NAMALWA (cell line): Measurements from ENCODE around the gene MYL4.
"Not testable (repeated sequence)": the region's sequence is repeated elsewhere in the genome, so short reads cannot be mapped to it uniquely, and the experiment has no call there.

Experiments
- DNase-seq: peaks from one replicate; pipeline ENCODE4 v3.0.0-alpha.2; 2015; ENCODE audit warnings: low spot score

The MYL4 gene

GRCh38 chr17:47193931-47194511, 15.1 kb upstream of the MYL4 start:
- DNase-seq = no peak

- DNase-seq = no peak
These were observed 11.3 kb upstream of the MYL4 start for GRCh38 chr17:47197821-47198220.

- peak; percentile 78 for DNase-seq
These were observed 9.4 kb upstream of the MYL4 start for GRCh38 chr17:47199627-47200324.

- no peak for DNase-seq
These were observed 8.9 kb upstream of the MYL4 start for GRCh38 chr17:47200325-47200664.

- no peak for DNase-seq
These were observed 8.0 kb upstream of the MYL4 start for GRCh38 chr17:47201166-47201565.

GRCh38 chr17:47203984-47204721, 5.0 kb upstream of the MYL4 start:
- peak; percentile 77 for DNase-seq

GRCh38 chr17:47204722-47205418, 4.3 kb upstream of the MYL4 start:
- peak; percentile 93 for DNase-seq

- peak; percentile 94 for DNase-seq
These were observed 3.7 kb upstream of the MYL4 start for GRCh38 chr17:47205419-47205963.

- peak; percentile 28 for DNase-seq
These were observed 1.7 kb upstream of the MYL4 start for GRCh38 chr17:47207143-47208067.

GRCh38 chr17:47209499-47209898, 351 bp downstream of the MYL4 start:
- DNase-seq = no peak

- no peak for DNase-seq
These were observed 957 bp downstream of the MYL4 start for GRCh38 chr17:47210105-47210504.

- DNase-seq = no peak
These were observed 1.6 kb downstream of the MYL4 start for GRCh38 chr17:47210779-47211178.

- no peak for DNase-seq
These were observed 3.3 kb downstream of the MYL4 start for GRCh38 chr17:47212458-47212857.

- no peak for DNase-seq
These were observed 4.4 kb downstream of the MYL4 start for GRCh38 chr17:47213540-47213939.

GRCh38 chr17:47214931-47215330, 5.8 kb downstream of the MYL4 start:
- no peak for DNase-seq

GRCh38 chr17:47216821-47217220, 7.7 kb downstream of the MYL4 start:
- not testable (repeated sequence) for DNase-seq

GRCh38 chr17:47217279-47217678, 8.1 kb downstream of the MYL4 start:
- not testable (repeated sequence) for DNase-seq

GRCh38 chr17:47218896-47219430, 9.8 kb downstream of the MYL4 start:
- DNase-seq = peak; percentile 29

- DNase-seq = no peak
These were observed 10.7 kb downstream of the MYL4 start for GRCh38 chr17:47219621-47220475.

- no peak for DNase-seq
These were observed 11.4 kb downstream of the MYL4 start for GRCh38 chr17:47220531-47220999.
